Measurements from ENCODE around the gene WDR35.
"Not testable (repeated sequence)": the region's sequence is repeated elsewhere in the genome, so short reads cannot be mapped to it uniquely, and the experiment has no call there.

Gene WDR35

DNA sequence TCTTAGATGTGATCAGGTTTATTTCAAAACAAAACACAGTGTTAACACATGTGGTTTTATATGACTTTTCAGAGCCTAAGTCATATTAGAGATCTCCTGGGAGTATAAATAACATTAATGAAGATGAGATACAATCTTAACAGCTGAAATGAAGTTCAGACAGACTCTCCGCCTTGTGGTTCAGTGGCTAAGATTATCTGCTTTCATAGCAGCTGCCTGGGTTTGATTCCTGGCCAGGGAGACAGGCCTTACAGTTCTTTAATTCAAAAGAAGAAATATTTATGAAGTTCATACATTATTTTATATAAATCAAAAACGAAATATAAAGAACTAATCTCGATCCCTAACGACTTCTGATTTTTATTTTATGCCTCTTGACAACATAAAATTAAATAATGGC lies 52.9 kb downstream of the WDR35 start:
- ChIA-PET POLR2A (no interaction called here), CTCF (interaction anchor here (0.7 to 1.8 kb wide), 3 partner anchors 10 to 79 kb away, joined by 3 to 6 read pairs (median 3); no protein-coding TSS in a partner anchor)
- TF ChIP-seq, protein P1, sequence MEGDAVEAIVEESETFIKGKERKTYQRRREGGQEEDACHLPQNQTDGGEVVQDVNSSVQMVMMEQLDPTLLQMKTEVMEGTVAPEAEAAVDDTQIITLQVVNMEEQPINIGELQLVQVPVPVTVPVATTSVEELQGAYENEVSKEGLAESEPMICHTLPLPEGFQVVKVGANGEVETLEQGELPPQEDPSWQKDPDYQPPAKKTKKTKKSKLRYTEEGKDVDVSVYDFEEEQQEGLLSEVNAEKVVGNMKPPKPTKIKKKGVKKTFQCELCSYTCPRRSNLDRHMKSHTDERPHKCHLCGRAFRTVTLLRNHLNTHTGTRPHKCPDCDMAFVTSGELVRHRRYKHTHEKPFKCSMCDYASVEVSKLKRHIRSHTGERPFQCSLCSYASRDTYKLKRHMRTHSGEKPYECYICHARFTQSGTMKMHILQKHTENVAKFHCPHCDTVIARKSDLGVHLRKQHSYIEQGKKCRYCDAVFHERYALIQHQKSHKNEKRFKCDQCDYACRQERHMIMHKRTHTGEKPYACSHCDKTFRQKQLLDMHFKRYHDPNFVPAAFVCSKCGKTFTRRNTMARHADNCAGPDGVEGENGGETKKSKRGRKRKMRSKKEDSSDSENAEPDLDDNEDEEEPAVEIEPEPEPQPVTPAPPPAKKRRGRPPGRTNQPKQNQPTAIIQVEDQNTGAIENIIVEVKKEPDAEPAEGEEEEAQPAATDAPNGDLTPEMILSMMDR (IDR thresholded peaks at IDR 0.05; ENCODE audit: control extremely low read depth, extremely low read depth, low read depth, missing control alignments) = no peak
- DNase-seq (ENCODE audit: extremely low spot score) = no peak

DNA sequence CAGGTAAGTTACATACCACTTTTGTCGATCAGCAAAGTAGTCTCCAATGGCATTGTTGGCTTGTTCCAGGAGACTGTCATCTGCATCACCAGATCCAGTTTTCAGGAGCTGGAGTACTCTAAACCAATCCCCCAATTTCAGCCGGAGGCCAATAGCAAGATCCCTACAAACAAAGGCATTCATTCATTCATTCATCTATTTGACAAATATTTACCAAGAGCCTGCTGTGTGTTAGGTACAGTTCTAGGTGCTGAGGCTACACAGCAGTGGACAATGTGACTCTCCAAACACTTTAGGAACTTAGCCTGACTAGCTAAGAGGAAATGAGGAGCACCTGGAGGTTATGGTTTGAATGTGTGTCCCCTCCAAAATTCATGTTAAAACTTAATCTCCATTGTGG lies 53.7 kb downstream of the WDR35 start:
- TF ChIP-seq, protein P1 (IDR thresholded peaks at IDR 0.05; ENCODE audit: control extremely low read depth, extremely low read depth, low read depth, missing control alignments) = no peak
- ChIA-PET POLR2A (no interaction called here), CTCF (interaction anchor here (1.1 to 1.8 kb wide), 4 partner anchors 9 to 173 kb away, joined by 3 to 6 read pairs (median 4); no protein-coding TSS in a partner anchor)
- DNase-seq (ENCODE audit: extremely low spot score) = no peak

DNA sequence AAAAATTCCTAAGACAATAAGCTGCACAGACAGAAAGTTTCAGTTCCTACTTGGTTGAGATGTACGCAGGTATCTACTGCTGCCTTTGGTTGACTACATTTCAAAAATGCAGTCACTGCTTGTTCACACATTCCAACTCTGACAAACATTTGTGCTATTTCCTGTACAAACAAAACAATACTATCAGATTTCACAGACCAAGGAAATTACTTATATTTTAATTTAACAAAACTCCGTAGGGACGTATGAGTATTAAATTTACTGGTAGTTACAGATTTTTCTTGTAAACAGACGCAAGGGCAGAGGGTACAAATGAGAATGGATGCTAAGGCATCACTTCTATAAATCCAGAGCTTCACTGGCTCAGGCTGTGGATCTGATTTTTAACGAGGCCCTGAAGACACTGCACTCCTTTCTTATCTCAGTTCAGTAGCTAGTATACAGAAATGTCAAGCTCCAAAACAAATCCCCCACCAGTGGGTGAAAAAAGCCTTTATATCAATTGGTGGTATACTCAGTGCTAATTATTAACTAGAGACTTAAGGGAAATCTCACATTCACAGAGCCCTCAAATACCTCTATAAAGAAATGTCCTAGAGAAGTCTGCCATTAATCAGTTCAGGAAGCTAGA lies 56.4 kb downstream of the WDR35 start:
- TF ChIP-seq, protein P1 (IDR thresholded peaks at IDR 0.05; ENCODE audit: control extremely low read depth, extremely low read depth, low read depth, missing control alignments) = no peak
- ChIA-PET POLR2A (no interaction called here), CTCF (interaction anchor here (1.0 to 1.7 kb wide), 4 partner anchors 9 to 23 kb away, joined by 3 to 6 read pairs (median 4); no protein-coding TSS in a partner anchor)
- peak; percentile 13 for DNase-seq (ENCODE audit: extremely low spot score)

DNA sequence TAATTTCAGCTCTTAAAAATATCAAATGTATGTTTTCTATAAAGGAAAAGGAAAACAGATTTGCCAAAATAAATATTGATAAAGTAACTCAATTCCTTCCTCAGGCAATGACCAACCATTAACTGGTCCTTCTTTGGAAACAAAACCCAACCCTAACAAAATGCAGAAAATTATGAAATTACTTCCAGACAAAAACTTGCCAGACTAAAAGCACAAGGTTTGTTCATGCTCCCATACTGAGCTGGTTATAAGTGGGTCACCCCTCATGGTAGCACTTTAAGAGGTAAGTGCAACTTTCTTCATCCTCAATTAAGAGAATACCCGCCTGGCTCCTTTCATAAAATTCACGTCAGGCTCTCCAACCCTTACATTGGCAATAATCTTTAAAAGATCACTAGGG lies 57.0 kb downstream of the WDR35 start:
- ChIA-PET CTCF (interaction anchor here (1.0 to 1.7 kb wide), 5 partner anchors 10 to 24 kb away, joined by 3 to 6 read pairs (median 4); no protein-coding TSS in a partner anchor), POLR2A (no interaction called here)

DNA sequence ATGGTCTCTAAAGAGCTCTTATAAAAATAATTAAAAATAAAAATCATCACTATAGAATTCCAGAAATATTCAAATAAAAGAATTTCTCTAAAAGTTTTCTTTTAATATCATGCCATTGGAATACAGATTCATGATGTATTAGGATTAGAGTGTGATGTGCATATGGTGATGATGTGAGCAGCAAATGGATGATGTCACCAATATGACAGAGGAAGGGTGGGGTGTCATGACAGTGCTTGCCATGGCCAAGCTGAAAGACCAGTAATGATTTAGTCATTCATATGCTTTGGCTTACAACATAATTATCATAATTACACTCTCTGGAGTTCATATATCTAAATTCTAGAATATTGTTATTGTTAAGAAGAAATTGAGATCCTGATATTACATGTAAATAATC lies 60.7 kb downstream of the WDR35 start:
- TF ChIP-seq, protein P1 (IDR thresholded peaks at IDR 0.05; ENCODE audit: control extremely low read depth, extremely low read depth, low read depth, missing control alignments) = no peak
- DNase-seq (ENCODE audit: extremely low spot score) = no peak
- ChIA-PET POLR2A (no interaction called here), CTCF (no interaction called here)

More for the DNA sequence above, 57.0 kb downstream of the WDR35 start:
- no peak for DNase-seq (ENCODE audit: extremely low spot score)
- TF ChIP-seq, protein P1 (IDR thresholded peaks at IDR 0.05; ENCODE audit: control extremely low read depth, extremely low read depth, low read depth, missing control alignments) = no peak

DNA sequence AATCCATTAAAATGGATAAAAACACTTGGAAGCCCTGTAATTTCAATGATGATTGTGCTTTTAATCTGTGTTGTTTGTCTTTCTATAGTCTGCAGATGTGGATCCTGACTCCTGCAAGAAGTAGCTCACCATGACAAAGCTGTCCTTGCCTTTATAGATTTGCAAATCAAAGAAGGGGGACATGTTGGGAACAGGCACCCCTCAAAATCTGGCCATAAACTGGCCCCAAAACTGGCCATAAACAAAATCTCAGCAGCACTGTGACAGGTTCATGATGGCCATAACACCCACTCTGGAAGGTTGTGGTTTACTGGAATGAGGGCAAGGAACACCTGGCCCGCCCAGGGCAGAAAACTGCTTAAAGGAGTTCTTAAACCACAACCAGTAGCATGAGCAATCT lies 62.1 kb downstream of the WDR35 start:
- DNase-seq (ENCODE audit: extremely low spot score); POLR2A ChIA-PET: not testable (repeated sequence)
- CTCF ChIA-PET = interaction anchor here (1.3 to 4.1 kb wide), 3 partner anchors 9 to 15 kb away, joined by 3 to 13 read pairs (median 6); no protein-coding TSS in a partner anchor

DNA sequence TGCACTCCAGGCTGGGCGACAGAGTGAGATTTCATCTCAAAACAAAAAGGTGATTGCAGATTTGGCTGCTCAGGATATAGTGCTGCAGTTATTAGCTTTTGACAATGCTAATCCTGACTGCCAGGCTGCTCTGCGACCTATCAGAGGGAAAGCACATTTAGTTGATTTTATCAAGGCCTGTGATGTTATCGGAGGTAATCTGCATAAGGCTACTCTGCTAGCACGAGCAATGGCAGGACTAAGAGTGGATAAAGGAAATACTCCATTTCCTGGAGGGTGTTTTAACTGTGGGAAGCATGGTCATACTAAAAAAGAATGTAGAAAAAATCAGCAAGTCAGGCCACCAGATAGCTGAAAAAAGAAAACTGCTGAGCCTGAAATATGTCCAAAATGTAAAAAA lies 65.4 kb downstream of the WDR35 start:
- CTCF ChIA-PET = interaction anchor here (4.1 kb wide), 1 partner anchor 8 kb away, joined by 13 read pairs; no protein-coding TSS in a partner anchor
- POLR2A ChIA-PET; DNase-seq (ENCODE audit: extremely low spot score): not testable (repeated sequence)

DNA sequence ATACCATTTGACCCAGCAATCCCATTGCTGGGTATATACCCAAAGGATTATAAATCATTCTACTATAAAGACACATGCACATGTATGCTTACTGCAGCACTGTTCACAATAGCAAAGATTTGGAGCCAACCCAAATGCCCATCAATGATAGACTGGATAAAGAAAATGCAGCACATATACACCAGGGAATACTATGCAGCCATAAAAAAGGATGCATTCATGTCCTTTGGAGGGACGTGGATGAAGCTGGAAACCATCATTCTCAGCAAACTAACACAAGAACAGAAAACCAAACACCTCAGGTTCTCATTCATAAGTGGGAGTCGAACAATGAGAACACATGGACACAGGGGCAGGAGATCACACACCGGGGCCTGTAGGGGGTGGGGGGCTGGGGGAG lies 67.7 kb downstream of the WDR35 start:
- POLR2A ChIA-PET; DNase-seq (ENCODE audit: extremely low spot score): not testable (repeated sequence)
- CTCF ChIA-PET = interaction anchor here (3.0 kb wide), 1 partner anchor 8 kb away, joined by 9 read pairs; no protein-coding TSS in a partner anchor

All from GM10248 (cell line).